HK-2 (cell line): ENCODE measurements around the gene PRMT5.
"Not testable (repeated sequence)": the region's sequence is repeated elsewhere in the genome, so short reads cannot be mapped to it uniquely, and the experiment has no call there.

Experiments used
- DNase-seq: peaks from one replicate; pipeline ENCODE4 v3.0.0-alpha.2; 2018; ENCODE audit not compliant: unreplicated experiment

Gene PRMT5

DNA sequence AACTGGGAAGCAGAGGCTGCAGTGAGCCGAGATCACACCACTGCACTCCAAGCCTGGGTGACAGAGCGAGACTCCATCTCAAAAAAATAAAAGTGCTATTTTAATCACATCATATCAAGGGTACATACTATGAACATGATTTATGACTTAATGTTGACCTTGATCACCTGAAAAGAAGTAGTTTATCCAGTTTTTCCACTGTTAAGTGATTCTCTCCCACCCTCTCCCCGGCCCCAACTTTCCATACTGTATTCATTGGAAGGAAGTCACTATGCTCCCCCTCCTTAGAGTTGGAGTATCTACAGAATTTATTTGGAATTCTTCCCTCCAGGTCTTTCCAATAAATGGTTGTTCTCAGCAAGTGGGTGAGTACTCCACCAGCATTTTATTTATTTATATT lies 3.0 kb upstream of the PRMT5 start:
- DNase-seq, result no peak

DNA sequence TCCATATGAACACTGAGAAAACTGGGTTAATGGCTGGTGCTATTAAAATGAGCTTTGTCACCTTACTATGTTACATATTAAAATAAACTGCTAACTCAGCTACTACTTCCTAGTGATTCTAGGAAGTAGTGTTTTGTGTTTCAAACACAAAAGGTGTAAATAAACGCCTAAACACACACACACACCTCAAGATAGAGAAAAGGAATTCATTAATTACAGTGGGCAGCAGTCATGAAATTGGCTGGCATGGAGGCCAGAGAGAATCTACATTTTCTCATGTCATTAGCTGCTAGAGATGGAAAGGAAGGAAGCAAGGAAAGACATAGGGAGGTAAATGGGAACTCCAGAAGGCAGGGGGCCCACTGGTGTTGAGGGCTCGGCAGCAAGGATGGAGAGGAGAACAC lies 787 bp upstream of the PRMT5 start:
- DNase-seq, result no peak

DNA sequence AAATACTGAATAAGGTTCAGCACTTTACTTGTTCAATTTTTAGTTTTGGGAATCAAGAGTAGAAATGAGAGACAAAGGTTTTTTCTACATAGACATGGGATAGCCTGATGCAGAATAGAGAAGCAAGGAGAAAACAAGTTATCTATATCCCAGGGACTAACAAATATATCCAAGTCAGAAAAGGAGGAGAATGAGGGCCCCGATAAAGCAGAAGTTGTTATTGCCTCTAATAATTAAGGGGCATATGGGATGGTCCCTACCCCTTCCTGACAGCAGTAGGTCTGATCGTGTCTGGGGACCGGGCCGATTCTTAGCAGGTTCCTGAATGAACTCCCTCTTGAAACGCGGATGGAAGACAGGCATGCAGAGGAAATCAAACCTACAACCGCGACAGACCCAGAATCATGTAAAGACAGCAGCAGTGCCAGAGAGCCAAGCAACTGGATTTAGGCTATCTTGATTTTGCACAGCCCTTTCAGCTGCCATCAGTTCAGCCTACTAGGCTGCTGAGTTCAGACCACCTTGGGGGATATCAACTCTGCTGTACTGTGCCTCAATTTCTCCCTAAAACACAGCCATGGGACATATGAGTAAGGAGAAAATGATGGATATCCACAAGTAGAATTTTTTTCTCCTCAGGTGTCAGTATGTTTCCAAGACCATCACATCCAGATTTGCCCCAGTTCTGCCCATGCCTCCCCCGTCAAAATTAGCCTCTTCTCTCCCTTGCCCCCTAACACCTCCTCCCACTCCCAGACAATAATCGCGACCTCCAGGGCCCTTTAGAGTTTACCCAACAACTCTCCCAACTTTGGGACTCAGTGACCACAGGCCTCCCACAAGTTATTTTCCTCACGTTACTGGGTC lies 706 bp downstream of the PRMT5 start:
- DNase-seq, result no peak

DNA sequence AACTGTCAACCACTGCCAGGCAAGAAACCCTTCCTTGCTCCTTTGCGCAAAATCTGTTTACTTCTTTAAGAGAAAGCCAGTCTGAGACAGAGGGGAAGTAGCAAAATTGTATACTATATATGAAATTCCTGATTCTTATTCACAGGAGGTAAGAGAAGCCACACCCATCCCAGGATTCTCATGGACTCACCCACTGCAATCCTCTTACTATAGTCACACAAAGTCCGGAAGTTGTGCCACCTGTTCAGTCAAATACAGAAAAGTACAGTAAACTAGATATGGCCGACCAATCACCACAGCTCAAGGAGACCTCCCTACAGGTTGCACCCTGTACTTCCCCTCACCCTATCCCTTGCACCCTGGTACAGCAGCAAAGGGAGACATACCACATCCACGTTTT lies 2.9 kb downstream of the PRMT5 start:
- no peak for DNase-seq

DNA sequence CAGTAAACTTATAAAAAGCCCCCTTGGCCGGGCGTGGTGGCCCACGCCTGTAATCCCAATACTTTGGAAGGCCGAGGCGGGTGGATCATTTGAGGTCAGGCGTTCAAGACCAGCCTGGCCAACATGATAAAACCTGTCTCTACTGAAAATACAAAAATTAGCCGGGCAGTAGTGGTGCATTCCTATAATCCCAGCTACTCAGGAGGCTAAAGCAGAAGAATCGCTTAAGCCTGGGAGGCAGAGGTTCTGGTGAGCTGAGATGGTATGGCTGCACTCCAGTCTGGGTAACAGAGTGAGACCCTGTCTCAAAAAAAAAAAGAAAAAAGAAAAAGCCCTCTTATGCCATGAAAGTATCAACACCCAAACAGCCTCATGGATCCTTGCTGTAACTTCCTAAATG lies 3.7 kb downstream of the PRMT5 start:
- DNase-seq, result no peak

DNA sequence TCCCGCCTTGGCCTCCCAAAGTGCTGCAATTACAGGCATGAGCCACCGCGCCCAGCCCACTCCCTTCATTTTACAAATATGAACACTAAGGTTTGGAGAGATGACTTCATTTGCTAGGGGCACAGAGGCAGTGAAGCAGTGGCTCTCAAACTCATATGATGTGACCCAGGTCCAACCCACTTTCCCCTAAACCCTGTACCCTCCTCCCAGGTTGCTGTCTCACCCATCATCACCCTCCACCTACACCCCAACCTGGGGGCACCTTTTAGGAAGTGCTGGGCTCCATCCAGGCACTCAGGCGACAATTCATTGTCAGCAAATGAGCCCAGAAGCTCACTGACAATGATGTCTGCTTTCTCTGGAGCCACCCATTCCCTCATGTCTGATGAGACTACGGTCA lies 5.4 kb downstream of the PRMT5 start:
- no peak for DNase-seq

DNA sequence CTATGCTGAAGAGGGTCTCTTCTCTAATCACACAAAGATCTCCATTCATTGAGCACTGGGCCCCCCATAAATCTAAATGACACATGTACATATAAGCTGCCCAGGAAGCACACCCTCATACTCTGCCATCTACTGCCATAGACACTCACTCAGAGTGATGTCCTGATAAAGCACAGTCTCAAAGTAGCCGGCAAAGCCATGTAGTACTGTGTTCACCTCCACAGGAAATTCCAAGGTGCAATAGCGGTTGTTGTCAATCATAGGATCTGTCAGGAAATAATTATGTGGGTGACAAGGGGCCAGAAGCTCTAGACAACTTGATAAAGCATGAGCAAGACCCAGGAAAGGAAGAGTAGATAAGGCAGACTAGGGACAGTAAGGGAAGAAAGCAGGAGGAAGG lies 6.9 kb downstream of the PRMT5 start:
- no peak for DNase-seq

DNA sequence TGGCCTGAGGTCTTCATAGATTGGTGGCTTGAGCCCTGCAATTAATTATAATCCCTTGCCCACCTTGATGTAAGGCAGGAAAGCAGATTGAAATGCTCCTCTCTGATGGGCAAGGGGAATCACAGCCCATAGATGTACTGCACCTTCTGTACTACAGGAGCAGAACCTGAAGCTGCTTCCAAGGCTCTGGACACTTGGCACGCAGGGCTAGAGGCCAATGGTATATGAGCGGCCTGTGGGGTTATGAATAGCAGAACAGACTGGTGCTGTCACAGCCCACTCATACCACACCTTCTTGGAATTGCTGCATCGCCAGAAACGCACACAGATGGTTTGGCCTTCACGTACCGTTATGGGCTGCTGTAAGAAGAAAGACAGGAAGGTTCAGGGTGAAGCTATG lies 8.5 kb downstream of the PRMT5 start:
- no peak for DNase-seq

DNA sequence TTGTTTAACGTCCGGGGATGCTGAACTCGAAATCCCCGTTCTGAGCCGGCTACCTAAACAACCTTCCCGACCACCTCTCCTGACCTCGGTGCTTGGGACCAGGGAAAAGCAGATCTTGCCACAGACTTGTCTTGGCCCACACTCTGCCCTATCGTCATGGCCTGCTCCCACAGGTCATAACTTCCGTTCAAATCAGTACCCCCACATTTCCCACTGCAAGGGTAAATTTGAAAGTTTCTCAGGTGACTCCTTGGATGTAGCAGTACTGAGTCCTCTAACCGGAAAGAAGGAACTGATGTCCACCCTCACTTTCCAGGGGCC lies 9.6 kb downstream of the PRMT5 start:
- DNase-seq, result no peak

DNA sequence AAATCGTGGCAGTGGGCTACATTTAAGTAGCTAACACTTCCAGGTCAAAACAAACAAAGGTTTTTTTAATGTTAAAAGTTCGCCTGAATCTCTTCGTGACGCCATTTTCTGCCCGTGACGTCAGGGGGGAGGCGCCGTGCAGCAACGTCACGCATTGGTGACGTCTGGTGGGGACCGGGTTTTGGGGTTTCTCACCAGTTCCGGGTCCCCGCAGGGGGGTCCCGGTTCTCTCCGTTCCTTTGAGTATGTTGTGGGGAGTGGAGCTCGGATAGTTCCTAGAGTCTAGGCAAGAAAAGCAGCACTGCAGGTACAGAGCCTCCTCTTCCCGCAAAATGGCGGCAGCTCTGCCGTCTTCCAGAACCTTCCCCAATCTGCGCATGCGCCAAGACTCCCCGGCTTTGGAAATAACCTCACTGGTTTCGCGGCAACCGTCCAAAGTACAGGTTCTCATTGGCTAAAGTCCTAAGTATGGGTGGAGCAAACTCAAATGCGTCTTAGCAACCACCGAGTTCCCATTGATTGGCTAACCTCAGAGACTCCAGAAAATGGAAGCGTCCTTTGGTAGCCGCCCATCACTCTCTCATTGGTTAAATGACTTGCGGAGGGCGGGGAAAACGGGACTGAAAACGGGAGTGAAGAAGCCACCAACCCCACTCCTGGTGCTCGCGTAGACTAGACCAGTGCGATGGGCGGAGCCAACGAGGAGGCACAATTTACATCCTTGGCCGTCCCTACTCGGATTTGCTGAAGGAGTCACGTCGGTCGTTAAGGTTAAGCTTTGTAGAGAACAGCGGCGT lies 10.2 kb downstream of the PRMT5 start, which contains the start of gene RBM23:
RBM23 (minus strand) TSS at position 346 of the 797 bp plus-strand sequence.
- peak; percentile 98 for DNase-seq

DNA sequence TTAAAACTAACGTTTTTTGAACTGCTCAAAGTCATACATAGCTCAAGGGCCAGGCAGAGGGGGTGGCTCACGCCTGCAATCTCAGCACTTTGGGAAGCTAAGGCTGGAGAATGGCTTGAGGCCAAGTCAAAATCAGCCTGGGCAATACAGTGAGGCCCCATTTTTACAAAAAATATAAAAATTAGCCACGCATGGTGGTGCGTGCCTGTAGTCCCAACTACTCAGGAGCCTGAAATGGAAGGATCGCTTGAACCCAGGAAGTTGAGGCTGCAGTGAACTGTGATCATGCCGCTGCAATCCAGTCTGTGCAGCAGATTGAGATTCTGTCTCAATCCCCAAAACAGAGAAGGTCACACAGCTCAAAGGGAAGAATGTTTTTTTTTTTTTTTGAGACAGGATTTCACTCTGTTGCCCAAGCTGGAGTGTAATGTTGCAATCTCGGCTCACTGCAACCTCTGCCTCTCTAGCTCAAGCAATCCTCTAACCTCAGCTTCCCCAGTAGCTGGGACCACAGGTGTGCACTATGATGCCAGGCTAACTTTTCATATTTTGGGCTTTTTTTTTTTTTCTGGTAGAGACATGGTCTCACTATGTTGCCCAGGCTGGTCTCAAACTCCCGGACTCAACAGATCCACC lies 13.2 kb downstream of the PRMT5 start:
- no peak for DNase-seq

DNA sequence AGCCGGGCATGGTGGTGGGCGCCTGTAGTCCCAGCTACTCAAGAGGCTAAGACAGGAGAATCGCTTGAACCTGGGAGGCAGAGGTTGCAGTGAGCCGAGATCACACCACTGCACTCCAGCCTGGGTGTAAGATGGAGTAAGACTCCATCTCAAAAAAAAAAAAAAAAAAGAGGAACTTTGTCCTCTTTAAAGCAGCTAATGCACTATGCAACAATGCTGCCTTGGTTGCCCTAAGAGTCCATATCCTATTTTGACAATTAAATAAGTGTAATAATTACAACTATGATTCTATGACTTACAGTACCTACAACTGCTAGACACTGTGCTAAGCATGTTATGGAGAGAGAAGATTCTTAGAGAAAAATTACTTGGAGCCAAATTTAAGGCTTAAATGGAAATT lies 14.3 kb downstream of the PRMT5 start:
- DNase-seq, result not testable (repeated sequence)

DNA sequence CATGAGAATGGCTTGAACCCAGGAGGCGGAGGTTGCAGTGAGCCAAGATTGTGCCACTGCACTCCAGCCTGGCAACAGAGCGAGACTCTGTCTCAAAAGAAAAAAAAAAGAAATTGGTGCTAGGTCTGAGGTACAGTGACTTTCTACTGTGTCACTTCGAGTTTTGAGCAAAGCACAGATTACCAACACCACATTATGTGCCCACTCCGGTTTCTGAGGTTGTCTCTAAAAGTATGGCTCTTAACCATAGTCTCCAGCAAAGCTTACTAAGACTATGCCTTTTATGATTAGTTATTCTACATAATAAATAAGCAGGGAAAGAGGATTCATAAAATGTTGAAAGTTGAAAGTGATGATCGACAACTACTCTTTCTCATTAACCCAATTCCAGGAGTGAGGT lies 18.3 kb downstream of the PRMT5 start:
- no peak for DNase-seq

DNA sequence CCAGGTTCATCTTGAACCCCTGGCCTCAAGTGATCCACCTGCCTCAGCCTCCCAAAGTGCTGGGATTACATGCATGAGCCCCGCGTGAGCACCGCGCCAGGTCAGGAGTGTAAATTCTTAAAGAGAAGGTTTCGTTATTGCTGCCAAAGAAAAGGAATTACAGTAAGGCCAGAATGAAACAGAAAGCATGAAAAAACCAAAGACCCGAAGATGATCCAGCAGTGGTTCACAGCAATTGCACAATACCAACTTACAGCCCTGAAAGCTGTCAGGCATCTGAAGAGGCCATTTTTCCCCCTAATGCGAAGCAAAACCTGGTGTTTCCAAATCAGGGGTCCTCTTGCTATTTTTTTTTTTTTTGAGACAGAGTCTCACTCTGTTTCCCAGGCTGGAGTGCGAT lies 20.6 kb downstream of the PRMT5 start:
- DNase-seq, result no peak

DNA sequence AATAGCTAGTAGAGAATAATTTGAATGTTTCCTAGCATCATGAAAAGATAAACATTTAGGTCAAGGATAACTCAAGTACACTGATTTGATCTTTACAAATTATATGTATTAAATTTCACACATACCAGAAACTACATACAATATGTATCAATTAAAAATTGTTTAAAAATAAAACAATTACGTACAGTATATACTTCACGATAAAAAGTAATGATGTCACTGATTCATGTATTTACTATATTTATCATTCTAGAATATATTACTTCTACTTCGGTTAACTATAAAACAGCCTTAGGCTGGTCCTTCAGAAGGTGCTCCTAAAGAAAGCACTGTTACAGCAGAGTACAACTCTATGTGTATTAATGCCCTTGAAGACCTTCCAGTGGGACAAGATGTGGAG lies 21.7 kb downstream of the PRMT5 start:
- no peak for DNase-seq

DNA sequence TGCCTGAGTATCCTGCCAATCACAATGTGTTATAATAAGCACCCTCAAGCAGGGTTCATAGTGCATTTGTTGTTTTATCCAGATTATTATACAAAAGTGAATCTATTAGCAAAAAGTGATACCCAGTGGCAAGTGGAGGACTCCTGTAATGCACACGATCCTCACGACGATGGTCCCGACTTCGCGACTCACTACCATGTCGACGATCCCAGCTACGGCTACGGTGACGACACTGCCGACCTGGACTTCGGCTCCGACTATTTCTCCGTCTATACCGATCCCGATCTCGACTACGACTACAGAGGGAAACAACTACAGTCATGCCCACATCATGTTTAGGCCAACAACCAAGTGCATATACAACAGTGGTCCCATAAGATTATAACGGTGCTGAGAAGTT lies 23.1 kb downstream of the PRMT5 start:
- no peak for DNase-seq

DNA sequence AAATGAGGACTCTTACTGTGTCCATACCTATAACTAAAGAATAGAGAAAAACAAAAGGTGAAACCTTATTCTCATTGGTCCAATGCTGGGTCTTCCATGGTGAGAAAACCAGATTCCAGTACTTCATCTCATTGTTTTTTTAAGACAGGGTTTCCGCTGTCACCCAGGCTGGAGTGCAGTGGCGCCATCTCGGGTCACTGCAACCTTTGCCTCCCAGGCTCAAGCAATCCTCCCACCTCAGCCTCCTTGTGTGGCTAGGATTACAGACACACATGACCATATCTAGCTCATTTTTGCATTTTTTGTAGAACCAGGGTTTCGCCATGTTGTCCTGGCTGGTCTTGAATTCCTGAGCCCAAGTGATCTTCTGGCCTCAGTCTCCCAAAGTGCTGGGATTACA lies 23.5 kb downstream of the PRMT5 start:
- no peak for DNase-seq

DNA sequence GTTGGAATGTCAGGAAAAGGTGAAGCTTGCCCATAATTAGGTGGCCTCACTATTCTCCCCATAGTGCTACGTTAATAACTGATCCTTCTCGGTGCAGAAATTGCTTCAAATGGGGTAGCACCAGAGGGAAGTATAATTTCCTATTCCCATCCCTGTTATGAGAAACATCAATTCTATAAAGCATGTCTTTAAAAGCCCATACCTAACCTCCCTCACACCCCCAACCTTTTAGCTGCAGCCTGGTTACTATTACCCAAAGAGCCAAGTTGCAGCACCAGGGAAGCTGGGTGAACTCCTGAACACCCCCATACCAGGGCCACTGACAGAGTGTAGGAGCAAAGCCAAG lies 25.5 kb downstream of the PRMT5 start:
- DNase-seq, result no peak

DNA sequence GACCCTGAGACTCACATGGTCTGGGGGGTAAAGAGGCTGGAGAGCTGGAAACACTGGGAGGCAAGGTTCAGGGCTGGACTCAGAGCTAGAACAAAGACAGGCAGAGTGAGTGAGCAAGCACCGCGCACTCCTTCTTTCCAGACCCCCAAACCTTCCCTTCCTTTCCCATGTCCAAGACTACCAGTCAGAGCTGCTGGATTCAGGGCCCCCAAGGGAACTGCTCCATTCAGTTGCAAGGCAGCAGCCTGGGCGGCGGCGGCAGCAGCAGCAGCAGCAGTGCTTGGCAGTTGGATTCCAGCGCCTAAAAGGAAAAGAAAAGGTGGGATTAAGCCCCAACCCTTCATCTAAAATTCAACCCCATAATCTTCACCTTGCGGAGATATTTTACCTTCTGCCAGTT lies 27.4 kb downstream of the PRMT5 start:
- DNase-seq, result no peak

DNA sequence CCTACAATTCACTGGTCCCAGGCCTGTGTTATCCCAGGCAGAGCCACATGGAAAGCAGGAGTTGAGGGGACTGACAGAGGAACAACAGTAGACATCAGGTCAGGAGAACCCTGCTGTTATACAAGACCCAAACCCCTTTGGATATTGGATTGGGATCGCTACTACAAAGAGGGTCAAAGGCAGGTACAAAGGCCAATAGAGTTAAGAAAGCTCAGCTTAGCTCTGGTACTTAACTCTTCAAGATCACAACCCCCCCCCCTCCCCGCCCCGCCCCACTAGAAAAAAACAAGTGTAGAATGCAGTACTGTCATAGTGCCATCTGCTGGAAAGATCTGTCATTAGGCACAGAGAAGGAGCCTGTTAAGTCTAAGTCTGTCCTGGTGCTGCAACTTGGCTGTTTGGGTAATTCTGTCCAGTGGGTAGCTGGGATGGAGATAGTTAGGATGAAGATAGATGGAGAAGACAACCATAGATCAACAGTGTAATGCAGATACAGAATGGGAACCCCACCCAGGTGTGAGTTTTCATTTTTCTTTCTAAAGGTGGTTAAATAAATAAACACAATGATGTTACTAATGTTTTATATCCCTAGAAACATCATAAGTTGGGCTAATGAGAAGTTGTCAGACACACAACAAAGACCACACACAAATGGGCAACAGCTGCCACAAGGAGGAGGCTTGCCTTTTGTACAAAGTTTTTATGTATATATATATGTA lies 28.9 kb downstream of the PRMT5 start:
- peak; percentile 53 for DNase-seq

DNA sequence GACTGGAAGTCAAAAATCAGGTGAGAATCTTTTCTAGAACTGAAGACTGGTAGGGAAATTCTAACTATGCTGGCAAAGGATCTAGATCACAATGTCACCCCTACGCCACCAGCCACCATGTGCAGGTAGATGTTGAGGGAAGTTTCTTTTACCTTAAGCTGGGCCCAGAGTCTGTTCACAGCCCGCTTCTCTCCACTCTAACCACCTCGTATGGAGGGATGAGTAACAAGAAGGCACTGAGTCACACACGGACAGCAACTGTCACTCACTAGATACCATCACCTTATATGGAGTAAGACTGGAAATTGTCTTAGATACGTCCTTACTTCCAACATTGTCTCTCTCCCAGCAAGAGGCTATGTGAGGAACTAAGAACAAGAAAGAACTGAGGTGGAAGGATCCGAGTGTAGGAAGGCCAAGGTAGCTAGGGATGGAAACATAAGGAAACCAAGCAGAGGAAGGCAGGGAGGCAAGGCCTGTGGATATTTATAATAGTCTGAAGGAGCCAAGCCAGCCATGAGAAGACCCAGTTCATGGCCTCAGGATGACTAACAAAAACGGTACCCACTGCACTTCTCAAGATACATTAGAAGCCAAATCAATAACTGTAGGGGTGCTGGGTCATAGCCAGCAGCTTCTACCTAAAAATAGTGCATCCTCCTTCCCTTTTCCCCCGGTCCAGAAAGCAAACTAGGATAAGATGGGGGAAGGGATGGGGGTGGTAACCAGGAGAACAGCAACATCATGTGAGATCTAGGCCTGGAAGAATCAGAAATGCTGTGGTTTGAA lies 30.7 kb downstream of the PRMT5 start:
- DNase-seq, result peak; percentile 61
